Measurements from ENCODE around the gene FAAH2.

- TF ChIP-seq, protein P1, sequence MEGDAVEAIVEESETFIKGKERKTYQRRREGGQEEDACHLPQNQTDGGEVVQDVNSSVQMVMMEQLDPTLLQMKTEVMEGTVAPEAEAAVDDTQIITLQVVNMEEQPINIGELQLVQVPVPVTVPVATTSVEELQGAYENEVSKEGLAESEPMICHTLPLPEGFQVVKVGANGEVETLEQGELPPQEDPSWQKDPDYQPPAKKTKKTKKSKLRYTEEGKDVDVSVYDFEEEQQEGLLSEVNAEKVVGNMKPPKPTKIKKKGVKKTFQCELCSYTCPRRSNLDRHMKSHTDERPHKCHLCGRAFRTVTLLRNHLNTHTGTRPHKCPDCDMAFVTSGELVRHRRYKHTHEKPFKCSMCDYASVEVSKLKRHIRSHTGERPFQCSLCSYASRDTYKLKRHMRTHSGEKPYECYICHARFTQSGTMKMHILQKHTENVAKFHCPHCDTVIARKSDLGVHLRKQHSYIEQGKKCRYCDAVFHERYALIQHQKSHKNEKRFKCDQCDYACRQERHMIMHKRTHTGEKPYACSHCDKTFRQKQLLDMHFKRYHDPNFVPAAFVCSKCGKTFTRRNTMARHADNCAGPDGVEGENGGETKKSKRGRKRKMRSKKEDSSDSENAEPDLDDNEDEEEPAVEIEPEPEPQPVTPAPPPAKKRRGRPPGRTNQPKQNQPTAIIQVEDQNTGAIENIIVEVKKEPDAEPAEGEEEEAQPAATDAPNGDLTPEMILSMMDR (IDR thresholded peaks at IDR 0.05; ENCODE audit: extremely low read depth in 1 of 2, insufficient read depth in 1 of 2, low read depth in 1 of 2, low read length in 2 of 2), result no peak
- TF ChIP-seq JUN (IDR thresholded peaks at IDR 0.05; ENCODE audit: borderline replicate concordance, insufficient read depth, insufficient read length, low read depth) (no peak), POLR2A (IDR thresholded peaks at IDR 0.05; ENCODE audit: low read depth, low read length) (no peak)
Observed at GRCh38 chrX:57481514-57481913, 195.0 kb downstream of the FAAH2 start.

Measured in endothelial cell of umbilical vein (primary cell).